ENCODE results near the gene CD81.
A peak's percentile ranks its signal among the peaks of the same experiment; 100 is the strongest.

The CD81 gene

DNA sequence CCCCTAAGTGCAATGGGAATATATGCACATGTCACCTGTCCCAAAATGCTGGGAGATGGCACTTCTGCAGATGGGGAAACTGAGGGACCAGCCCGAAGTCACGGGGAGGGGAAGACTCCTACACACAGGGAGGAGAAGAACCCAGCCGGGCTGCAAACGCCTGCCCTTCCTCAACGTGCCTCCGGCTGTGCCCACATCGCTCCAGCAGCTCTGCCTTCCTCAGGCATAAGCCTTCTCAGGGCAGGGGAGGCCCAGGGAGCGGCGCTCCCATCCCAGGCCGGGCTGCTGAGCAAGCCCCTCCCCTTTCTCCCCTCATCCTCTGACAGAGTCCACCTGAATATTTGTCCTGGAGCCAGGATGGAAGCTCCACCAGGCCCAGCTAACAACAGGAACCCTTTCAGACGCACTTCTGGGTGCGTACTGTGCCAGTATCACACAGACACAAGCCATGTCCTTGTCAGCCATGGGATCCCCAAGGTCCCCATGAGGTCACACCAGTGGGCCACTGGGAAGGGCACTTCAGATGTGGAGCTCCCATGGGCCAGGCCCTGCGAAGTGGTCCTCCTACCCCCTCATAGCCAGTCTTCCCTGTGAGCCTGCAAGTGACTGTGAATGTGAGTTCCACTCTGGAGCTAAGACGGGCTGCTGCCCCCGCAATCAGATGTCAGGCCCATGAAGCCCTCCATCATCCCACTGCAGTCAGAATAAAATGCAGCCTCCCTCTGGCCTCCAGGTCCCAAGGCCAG is 2.5 kb upstream of the CD81 start:
- no peak for DNase-seq (ENCODE audit: low read depth in 3 of 3, low spot score in 1 of 3)

DNA sequence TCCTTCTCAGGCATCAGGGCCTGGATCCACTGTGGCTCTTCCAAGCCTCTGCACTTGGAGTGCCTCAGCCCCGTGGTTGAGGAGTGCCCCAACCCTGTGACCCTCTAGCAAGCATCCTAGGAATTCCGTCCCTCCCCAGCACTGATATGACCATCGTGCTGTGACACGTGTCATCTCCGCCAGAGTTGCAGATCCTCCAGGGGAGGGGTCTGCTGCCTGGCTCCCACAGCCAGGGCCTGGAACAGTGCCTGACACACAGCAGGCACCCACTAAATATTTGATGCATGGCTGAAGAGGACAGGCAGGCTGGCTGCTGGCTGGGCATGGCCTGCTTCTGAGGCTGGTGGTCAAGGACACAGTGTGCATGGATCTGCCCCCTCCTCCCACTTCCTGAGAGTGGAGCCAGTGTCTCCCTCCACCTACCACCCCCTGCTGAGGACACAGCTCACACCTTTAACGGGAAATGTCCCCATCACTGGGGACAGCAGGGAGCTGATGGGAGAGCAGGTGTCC is 1.7 kb upstream of the CD81 start:
- DNase-seq (ENCODE audit: low read depth in 3 of 3, low spot score in 1 of 3), result no peak

DNA sequence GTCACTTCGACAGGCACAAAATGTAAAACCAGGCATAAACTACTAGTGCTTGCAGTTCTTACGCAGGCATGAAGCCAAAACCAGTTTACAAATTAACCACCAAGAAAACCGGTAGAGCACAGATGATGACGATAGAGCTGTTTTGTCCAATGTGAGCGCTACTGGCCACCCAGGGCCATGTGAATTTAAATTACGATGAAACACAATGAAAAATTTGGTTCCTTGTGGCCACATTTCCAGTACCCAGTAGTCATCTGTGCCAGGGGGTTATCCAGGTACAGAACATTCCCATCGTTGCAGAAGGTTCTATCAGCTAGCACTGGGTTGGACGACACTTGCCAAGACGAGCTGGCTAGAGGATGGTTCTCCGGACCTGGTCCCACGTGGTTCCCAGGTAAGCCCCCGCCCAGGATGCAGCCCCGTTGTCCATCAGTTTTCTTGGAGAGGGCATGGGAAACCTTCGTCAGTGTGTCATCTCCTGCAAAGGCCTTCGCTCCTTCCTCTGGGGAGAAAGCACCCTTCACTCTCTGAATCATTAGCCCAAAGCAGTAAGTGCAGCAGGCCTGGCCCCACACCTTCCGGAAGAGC is 1.1 kb upstream of the CD81 start:
- no peak for DNase-seq (ENCODE audit: low read depth in 3 of 3, low spot score in 1 of 3)

DNA sequence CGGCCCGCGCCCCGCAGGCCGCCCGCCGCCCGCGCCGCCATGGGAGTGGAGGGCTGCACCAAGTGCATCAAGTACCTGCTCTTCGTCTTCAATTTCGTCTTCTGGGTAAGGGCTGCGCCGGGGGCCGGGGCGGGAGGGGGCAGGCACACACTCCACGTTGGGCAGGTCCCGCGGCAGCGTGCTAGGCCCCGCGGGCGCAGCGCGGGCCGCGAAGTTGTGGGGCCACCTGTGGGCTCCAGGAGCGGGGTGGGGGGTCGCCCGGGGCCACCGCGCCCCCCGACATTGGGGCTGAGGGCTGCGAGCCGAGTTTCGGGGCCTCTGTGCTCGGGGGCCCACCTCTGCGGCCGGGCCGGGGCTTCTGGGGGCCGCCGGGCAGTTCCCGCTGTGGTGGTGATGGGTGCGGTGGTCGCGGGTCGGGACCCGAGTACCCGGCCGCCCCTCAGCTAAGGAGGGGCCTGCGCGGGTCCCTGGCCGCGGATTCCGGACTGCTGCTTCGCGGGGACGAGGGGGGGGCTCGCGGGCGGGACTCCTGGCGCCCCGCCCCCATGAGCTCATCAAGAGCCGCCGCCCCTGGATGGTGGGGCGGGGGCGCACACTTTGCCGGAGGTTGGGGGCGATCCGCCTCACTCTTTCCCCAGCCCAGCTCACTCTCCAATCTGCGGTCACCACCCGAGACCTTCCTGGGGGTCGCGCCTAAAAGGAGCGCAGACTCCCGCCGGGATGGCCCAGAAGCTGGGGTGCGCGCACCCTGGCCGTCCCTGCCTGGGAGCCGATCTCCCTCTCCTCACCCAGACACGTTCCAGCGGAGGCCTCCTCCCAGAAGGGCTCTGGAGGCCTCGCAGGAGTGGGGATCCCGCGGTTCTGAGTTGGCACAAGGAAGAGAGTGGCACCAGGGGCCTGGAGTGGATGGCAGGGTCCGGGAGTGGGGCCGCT is 667 bp downstream of the CD81 start:
- peak in 2 of 3 donors; percentile 27 to 48 for DNase-seq (ENCODE audit: low read depth in 3 of 3, low spot score in 1 of 3)

DNA sequence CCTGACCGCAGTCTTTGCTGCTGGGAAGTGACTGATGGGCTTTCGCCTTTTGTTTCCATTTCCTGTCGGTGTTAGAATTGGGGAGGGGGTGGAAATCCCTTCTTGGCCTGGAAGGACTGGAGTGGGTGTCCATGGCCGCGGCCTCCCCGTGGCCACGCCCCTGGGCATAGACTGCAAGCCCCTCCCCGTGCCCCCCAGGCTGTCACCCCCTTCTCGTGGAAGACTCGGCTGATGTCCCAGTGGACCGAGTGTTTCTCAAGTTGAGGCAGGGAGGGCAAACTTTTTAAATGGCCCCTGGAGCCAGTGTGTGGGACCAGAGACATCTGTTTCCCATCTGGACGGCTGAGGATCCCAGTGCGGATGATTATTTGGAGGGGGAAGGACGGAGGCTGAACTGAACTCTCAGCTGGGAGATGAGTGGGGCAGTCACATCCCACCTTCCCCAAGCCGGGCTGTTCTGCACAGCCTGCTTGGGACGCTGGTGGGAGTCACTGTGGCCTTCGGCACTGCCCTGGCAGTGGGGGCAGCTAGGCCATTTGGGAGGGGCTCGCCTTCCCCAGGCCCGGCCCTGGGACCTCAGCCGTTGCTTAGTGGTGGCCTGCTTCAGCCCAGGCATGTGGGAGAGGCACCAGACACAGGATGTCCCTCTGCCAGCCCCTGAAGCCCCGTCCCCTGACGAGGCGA is 1.6 kb downstream of the CD81 start:
- DNase-seq (ENCODE audit: low read depth in 3 of 3, low spot score in 1 of 3), result no peak

DNA sequence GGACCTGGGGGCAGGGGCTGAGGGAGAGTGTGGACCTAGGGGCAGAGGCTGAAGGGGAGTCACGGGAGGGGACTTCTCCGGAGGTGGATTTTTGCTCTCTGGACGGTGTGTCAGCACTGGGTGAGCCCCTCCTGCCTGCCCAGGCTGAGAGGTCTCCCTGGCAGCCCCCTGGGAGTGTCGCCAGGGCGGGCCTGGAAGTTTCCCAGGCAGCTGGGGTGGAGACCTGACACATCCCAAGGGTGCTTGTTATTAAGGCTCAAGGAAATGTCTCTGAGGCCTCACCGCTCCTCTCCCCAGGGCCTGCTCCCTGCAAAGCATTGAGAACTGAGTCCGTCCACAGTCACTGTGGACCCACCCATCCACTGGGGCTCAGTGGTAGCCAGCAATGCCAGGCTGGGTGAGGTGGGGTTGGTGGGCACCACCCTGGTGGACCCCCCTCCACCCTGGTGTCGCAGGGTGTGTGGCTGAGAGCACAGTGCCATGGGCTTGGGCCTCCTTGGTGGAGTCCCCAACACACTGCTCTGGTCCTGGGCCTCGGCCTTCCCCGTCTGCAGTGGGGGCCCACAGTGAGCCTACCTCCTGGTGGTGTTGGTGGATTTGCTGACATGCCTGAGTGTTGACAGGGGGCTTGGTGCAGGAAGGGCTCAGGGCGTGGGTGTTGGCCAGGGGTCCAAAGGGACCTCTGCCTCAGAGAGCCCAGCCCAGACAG is 2.5 kb downstream of the CD81 start:
- DNase-seq (ENCODE audit: low read depth in 3 of 3, low spot score in 1 of 3), result no peak

DNA sequence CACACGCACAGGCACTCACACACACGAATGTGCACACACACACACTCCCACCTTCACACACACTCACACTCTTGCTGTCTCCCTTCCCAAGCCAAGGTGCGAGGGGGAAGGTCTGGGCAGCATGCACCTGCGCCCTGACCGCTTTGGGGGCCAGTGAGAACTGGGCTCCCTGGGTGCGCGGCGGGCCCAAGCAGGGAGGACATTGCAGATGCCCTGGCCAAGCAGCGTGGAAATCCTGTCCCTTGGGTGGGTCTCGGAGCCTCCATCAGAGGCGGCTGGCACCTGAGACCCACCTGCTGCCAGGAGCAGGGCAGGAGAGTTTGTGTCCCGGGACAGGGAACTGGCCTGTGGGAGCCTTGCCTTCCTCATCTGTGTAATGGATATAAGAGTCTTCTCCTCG is 3.3 kb downstream of the CD81 start:
- no peak for DNase-seq (ENCODE audit: low read depth in 3 of 3, low spot score in 1 of 3)

DNA sequence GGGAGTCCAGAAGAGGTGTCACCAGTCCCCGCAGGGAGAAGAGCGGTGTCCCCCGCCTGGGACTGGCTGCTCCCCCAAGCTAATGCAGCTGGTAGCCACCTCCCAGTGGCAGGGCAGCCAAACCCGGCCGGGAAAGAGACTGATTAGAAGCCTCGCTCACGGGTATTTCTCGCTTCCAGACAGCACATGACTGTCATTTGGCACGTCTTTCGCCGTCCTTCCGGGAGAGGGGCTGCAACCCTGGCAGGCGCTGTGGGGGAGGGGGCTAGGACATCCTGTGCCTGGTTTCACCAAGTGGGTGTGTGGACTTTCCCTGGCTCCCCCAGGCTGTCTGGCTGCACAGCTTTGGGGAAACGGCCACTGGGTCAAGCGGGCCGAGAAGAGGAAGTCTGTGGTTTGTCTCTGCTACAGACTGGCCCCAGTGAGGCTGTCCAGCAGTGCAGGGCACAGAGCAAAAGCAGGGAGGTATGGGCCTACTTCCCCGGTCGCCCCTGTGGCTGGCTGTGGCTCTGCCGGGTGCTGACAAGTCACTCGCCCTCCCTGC is 3.8 kb downstream of the CD81 start:
- no peak for DNase-seq (ENCODE audit: low read depth in 3 of 3, low spot score in 1 of 3)

DNA sequence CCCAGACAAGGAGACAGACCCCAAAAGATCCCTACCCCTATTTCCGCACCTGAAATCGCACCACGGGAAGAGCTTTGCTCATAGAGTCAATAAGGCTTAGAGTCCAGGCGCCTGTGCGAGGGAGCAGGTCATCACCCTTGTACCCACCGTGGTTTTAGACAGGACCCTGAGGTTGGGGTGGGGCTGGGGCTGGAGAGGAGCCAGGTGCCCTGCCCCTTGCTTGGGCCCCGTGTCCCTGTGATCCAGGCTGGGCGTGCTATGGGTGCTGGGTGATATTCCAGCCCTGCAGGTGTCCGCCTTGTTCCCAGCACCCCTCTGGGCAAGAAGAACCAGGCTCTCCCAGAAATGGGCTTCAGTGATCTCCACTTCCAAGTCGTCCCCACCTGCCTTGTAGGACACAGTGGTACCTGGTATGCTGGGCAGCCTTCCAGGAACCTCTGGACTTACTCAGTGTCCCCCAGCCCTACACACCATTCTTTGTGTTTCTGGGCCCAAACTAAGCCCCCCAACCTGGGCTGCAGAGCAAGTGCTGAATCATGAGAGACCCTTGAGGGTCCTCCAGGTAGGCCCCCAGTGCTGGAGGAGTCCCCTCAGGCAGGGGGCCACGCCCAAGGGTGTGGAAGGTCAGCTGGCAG is 4.5 kb downstream of the CD81 start:
- no peak for DNase-seq (ENCODE audit: low read depth in 3 of 3, low spot score in 1 of 3)

DNA sequence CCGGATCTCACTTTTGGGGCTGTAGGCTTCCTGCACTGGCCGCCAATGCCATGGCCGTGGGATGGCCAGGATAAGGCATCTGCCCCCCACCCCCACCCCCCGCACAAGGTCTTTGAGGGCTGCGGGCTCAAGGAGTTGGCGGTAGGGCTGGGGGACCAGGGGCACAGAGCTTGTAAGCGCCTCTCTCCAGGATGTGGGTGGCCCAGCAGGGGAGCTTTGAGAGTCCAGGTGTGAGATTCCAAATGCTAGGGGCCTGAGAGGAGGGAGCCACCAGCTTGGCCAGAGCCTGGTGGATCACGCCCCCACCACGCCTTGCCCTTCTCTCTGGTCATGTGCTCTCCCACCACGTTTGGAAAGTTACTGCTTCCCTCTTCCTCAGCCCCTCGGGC is 5.0 kb downstream of the CD81 start:
- no peak for DNase-seq (ENCODE audit: low read depth in 3 of 3, low spot score in 1 of 3)

DNA sequence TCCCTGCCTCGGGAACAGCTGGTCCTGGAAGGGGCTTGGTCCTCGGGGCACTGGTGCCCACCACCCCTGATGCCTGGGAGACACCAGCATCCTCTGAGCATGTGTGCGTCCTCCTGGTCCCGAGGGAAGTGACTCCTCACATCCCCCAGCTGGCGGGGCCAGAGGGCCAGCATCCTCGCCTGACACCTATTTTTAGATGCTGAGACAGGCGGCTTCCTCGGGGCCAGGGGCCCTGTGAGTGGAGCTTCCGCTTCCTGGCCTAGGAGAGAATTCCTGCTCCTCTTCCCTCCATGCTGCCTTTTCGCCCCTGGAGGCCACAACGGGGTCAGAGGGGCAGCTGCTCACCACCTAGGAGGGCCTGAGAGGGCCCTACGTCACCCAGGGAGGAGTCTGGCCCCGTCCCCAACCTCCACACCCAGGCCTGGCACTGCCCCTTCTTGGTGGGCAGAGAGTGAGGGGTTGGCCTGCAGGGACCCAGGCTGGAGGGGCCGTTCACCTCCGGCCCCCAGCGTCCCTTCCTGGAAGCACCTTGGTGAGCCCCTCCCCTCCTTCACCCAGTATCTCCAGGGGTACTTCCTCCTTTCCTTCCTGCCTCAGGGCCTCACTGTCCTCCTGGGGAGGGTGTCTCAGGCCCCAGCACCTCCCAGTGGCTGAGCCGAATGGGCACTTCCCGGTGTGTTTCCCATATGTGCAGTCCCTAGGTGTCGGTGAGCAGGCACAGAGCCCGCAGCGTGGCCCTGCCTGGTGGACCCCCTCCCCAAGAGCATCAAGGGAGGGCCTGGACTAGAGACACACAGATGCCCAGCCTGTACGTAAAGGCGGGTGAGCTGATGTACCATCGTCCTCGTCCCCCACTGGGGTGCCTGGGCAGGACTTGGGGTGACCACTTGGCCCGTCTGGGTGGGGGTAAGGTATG is 6.1 kb downstream of the CD81 start:
- DNase-seq (ENCODE audit: low read depth in 3 of 3, low spot score in 1 of 3), result no peak

DNA sequence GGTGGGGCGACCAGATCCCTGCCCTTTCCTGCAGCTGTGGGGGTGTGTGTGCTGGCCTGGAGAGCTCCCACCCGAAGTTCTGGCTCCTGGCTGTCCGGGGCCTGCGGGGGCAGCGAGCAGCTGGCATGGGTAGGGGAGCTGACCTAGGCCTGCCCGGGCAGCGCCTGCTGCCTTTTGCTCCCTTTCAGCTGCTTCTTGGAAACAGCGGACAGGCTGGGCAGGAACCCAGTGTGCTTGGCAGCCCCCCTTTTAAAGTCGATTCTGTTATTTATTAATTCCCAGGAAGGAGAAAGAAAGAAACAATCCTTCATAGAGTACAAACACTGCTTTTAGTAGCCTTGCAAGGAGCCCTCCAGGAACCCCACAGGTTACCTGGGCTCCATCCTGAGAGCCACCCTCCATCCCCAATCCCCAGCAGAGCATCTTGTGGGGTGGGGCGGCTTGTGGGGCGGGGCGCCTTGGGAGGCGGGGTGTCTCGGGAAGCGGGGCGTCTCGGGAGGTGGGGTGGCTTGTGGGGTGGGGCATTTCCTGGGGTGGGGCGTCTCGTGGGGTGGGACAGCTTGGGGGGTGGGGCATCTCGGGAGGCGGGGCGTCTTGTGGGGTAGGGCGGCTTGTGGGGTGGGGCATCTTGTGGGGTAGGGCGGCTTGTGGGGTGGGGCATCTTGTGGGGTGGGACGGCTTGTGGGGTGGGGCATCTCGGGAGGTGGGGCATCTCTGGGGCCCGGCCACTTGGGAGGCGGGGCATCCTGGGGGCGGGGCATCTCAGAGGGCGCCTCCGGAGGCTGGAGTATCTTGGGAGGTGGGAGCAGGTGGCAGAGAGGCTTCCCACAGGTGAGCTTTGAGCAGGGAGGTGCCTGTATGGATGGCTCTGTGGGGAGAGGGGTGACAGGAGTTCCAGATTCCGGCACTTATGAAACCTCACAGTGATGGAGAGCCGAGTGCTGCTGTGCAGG is 7.0 kb downstream of the CD81 start:
- no peak for DNase-seq (ENCODE audit: low read depth in 3 of 3, low spot score in 1 of 3)

DNA sequence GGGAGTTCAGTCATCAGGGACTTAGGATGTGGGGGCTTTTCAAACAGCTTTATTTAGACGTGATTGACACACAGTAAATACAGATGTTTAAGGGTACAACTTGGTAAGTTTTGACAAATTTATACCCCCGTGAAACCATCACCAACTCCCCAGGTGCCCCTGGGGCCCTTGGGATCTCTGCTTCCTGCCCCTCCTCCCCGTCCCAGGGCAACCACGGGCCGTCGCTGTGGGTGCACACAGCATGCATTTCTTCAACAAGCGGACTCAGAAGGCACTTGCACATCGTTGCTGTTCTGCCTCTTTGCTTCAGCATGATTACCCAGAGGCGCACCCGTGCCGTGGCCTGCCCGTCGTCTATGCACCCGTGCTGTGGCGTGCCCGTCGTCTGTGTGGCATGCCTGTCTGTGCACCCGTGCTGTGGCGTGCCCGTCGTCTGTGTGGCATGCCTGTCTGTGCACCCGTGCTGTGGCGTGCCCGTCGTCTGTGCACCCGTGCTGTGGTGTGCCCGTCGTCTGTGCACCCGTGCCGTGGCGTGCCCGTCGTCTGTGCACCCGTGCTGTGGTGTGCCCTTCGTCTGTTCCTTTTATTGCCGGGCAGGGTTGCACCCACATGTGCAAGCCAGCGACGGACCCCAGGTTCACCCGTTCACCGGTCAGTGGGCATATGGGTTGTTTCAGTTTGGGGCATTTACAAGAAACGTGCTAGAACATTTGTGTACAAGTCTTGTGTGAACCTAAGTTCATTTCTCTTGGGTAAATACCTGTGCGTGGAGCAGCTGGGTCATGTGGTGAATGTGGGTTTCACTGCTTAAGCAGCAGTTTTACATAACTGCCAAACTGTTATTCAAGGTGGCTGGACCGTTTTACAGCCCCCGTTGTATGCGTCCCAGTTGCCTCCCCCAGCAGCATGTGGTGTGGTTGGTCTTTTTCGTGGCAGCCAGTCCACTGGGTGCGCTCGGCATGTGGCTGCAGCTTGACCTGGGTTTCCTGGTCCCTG is 8.3 kb downstream of the CD81 start:
- DNase-seq (ENCODE audit: low read depth in 3 of 3, low spot score in 1 of 3), result no peak

DNA sequence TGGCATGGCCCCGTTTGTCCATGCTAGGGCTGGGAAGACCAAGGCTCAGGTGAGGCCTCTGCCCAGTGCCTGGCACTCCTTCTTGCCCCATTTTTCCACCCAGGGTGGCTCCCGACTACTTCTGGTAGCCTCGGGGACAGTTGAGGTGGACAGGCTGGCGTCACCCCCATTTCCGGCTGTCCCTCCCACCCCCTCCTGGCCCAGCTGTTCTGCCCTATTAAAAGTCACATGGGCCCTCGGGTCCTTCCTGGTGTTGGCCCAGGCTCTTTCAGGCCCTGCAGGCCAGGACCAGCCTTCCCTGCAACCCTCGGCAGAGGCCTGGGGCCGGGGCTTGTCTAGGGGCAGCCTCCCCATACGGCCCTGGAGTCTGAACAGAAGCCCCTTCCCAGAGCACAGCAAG is 9.5 kb downstream of the CD81 start:
- DNase-seq (ENCODE audit: low read depth in 3 of 3, low spot score in 1 of 3), result no peak

DNA sequence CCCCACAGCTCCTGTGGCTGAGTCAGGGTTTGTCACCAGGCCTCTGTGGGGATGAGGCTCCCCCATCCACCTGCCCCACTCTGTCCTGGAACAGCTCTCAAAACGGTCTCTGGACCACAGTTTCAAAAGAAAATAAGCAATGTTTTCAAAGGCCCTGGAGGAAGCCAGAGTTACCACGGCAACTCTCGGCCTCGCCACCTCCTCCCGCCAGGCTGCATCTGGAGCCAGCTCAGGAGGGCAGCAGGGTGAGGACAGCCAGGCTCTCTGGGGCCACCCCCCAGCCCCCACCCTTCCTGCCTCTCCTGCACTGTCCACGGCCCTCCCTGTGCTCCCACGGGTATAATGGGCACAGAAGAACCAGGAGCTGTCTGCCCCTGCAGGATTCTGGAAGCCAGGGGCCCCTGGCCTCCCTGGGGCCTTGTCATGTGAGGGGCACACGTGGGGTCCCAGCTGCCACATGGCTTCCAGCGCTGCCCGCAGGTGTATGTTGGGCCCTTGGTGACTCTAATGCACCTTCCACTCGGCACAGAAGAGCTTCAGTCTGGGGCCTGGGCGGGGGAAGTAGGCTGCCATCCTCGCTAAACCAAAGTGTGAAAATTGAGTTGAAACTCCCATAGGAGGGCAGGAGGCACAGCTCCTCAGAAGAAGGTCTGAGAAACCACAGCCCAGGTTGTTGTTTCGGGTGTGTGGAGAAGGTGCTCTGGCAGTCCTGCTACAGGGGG is 10.3 kb downstream of the CD81 start:
- no peak for DNase-seq (ENCODE audit: low read depth in 3 of 3, low spot score in 1 of 3)
